GM12878 (cell line): ENCODE results near the gene ATXN2. TPM values are rescaled to one million over a fixed set of nuclear protein-coding genes. Genes with fewer than 3 reads are reported as not detected.
"Not testable (repeated sequence)": the region's sequence is repeated elsewhere in the genome, so short reads cannot be mapped to it uniquely, and the experiment has no call there.

Experiments used
- ATAC-seq: fragments of 200-7000 bp; cut with Tn5 transposase; 3 replicates; pipeline ENCODE4 v1.9.1; 2020; ENCODE audit warnings: mild to moderate bottlenecking, moderate library complexity
- BruUV-seq: library from RNA; stranded (reverse); fragments of 400-500 nt; replicated peaks from 2 replicates; lab custom pipeline; 2021; lab: Mats Ljungman, UMichigan
- CTCF ChIA-PET: fragments of 300-600 bp; sonication (Branson Sonifier 250); formaldehyde crosslinking; extraction: SDS; loops from one replicate; lab custom pipeline; 2021; ENCODE audit warnings: inconsistent platforms; lab: Yijun Ruan, JAX
- POLR2A ChIA-PET: fragments of 350-600 bp; formaldehyde crosslinking; extraction: SDS; loops from one replicate; lab custom pipeline; 2021; ENCODE audit warnings: inconsistent platforms; lab: Charles Lee
- RAD21 ChIA-PET: fragments of 300-600 bp; sonication (Branson Sonifier 250); formaldehyde crosslinking; loops from one replicate; lab custom pipeline; 2023; ENCODE audit warnings: antibody characterized with exemption; ENCODE audit not compliant: unreplicated experiment; lab: Charles Lee
- SMC1A ChIA-PET: fragments of 300-600 bp; sonication (Branson Sonifier 250); formaldehyde crosslinking; loops from one replicate; lab custom pipeline; 2023; ENCODE audit not compliant: unreplicated experiment, uncharacterized antibody; lab: Charles Lee
- DNase-seq: peaks from one replicate; pipeline ENCODE4 v3.0.0-alpha.2; 2011; ENCODE audit warnings: low read depth, low spot score
- FAIRE-seq: peaks from 3 replicates; lab custom pipeline; 2011; peaks lifted over from hg19 to GRCh38; lab: Jason Lieb, UNC
- H2AFZ ChIP-seq: 2 replicates; pipeline ENCODE4 v1.6.0; 2011; ENCODE audit warnings: low read depth, low read length, control low read depth; ENCODE audit not compliant: control insufficient read depth
- H3K27ac ChIP-seq: 2 replicates; pipeline ENCODE4 v1.5.1; 2011; ENCODE audit warnings: control low read depth; ENCODE audit not compliant: control insufficient read depth, insufficient read depth
- H3K27me3 ChIP-seq, 2 experiments: replicated peaks in 1 of 2; 2 replicates each; pipeline versions ENCODE4 v1.6.0 to v1.6.1; 2011; ENCODE audit warnings: low read length in 1 of 2; ENCODE audit not compliant: control insufficient read depth in 2 of 2, insufficient read depth in 2 of 2
- H3K36me3 ChIP-seq, 2 experiments: 2 replicates each; pipeline ENCODE4 v1.5.1; 2011; ENCODE audit warnings: low read length in 1 of 2; ENCODE audit not compliant: control insufficient read depth in 2 of 2, insufficient read depth in 2 of 2
- H3K4me1 ChIP-seq: 2 replicates; pipeline ENCODE4 v1.6.1; 2011; ENCODE audit warnings: mild to moderate bottlenecking, low read length, moderate library complexity, mixed read lengths; ENCODE audit not compliant: control insufficient read depth, insufficient read depth
- H3K4me2 ChIP-seq: 2 replicates; pipeline ENCODE4 v1.6.0; 2011; ENCODE audit warnings: control low read depth; ENCODE audit not compliant: control insufficient read depth, insufficient read depth
- H3K4me3 ChIP-seq: fragments of 200-600 bp; sonication (generic); 2 replicates; pipeline ENCODE4 v1.5.1; 2016
- H3K79me2 ChIP-seq: 2 replicates; pipeline ENCODE4 v1.6.0; 2011; ENCODE audit warnings: low read length; ENCODE audit not compliant: control insufficient read depth, insufficient read depth
- H3K9ac ChIP-seq: 2 replicates; pipeline ENCODE4 v1.8.0; 2011; ENCODE audit warnings: low read length, control low read depth, mixed read lengths; ENCODE audit not compliant: control insufficient read depth, insufficient read depth
- H3K9me3 ChIP-seq: replicated peaks from 3 replicates; pipeline ENCODE4 v1.5.1; 2011; ENCODE audit warnings: mild to moderate bottlenecking, low read length; ENCODE audit not compliant: control insufficient read depth, insufficient read depth
- H4K20me1 ChIP-seq: 2 replicates; pipeline ENCODE4 v1.6.0; 2011; ENCODE audit not compliant: control insufficient read depth, insufficient read depth
- ASH2L ChIP-seq: fragments of 300-600, 200-600 bp; sonication (generic); IDR thresholded peaks from 2 replicates; pipeline ENCODE4 v1.6.1; 2017; ENCODE audit warnings: low read depth, mild to moderate bottlenecking, borderline replicate concordance
- CEBPB ChIP-seq, 2 experiments: fragments of 150-350 bp in 1 of 2; IDR thresholded peaks; 2 replicates each; pipeline ENCODE4 v1.6.1; 2012 to 2014; ENCODE audit warnings: low read depth in 2 of 2, low read length in 2 of 2, borderline replicate concordance in 1 of 2, inconsistent platforms in 1 of 2
- DPF2 ChIP-seq: fragments of 450-650 bp; IDR thresholded peaks from 2 replicates; pipeline ENCODE4 v1.6.1; 2017; ENCODE audit warnings: mild to moderate bottlenecking
- EED ChIP-seq: sonication (generic); IDR thresholded peaks from 2 replicates; pipeline ENCODE4 v1.6.1; 2016; ENCODE audit warnings: antibody characterized with exemption, low read depth
- EZH2 ChIP-seq: IDR thresholded peaks from 2 replicates; pipeline ENCODE4 v1.6.1; 2012; ENCODE audit warnings: low read depth, mild to moderate bottlenecking, control low read depth, inconsistent platforms, low read length, borderline replicate concordance; ENCODE audit not compliant: control insufficient read depth
- MEF2A ChIP-seq: IDR thresholded peaks from 2 replicates; pipeline ENCODE4 v1.6.1; 2011; ENCODE audit warnings: low read depth, mild to moderate bottlenecking, low read length, moderate library complexity; ENCODE audit not compliant: insufficient read depth
- RAD51 ChIP-seq: fragments of 450-650 bp; IDR thresholded peaks from 2 replicates; pipeline ENCODE4 v1.6.1; 2016; ENCODE audit warnings: moderate library complexity, mild to moderate bottlenecking, inconsistent platforms
- SKIL ChIP-seq: fragments of 450-650 bp; IDR thresholded peaks from 2 replicates; pipeline ENCODE4 v1.6.1; 2017; ENCODE audit warnings: mild to moderate bottlenecking, low read depth, inconsistent platforms; ENCODE audit not compliant: poor library complexity, severe bottlenecking
- SUPT20H ChIP-seq: IDR thresholded peaks from 2 replicates; pipeline ENCODE4 v1.6.1; 2011; ENCODE audit warnings: low read depth, mild to moderate bottlenecking, low read length, moderate library complexity, borderline replicate concordance; ENCODE audit not compliant: control insufficient read depth
- ZNF384 ChIP-seq: IDR thresholded peaks from 2 replicates; pipeline ENCODE4 v1.6.1; 2012; ENCODE audit warnings: low read depth, mild to moderate bottlenecking, low read length, improper control_type of control experiment, borderline replicate concordance
- WGBS: methylation state at CpG from one replicate; pipeline ENCODE4 v1.1.6; 2016; ENCODE audit warnings: low lambda C conversion rate; ENCODE audit not compliant: insufficient replicate concordance, insufficient coverage; ENCODE audit errors: missing lambda C conversion rate; 5-methylcytosine and 5-hydroxymethylcytosine counted together
- in situ Hi-C: fragments of 300-500 bp; cut with MboI; formaldehyde crosslinking; loops from 9 replicates; pipeline ENCODE4 v1.14.3; 2018; ENCODE audit warnings: mixed read lengths
- intact Hi-C: fragments of 100-400 bp; cut with micrococcal nuclease; formaldehyde crosslinking; loops from one replicate; pipeline ENCODE4 v1.14.2; 2022; ENCODE audit not compliant: unreplicated experiment
- polyA plus RNA-seq, 11 experiments: library from polyadenylated mRNA; depleted of rRNA in 4 of 11; unstranded in 6 of 11; stranded (reverse) in 5 of 11; fragments of >200 nt; fragmentation: Nextera tagmentation in 4 of 11; fragmentation: Illumina TruSeq in 1 of 11; extraction: Ambion mirVana in 4 of 11; extraction: Trizol in 1 of 11; gene quantifications; 1 replicate in 1 of 11; 2 replicates in 10 of 11; pipeline versions ENCODE4 v1.2.1 to v1.2.3, GENCODE V29; 2011 to 2016; ENCODE audit warnings: inconsistent platforms in 2 of 11, missing spikeins in 2 of 11, low read depth in 1 of 11
- total RNA-seq, 4 experiments: library from RNA; depleted of rRNA in 3 of 4; stranded (reverse); fragments of >200 nt in 3 of 4; fragmentation: Illumina TruSeq in 1 of 4; extraction: Trizol in 1 of 4; gene quantifications; 2 replicates each; pipeline versions ENCODE4 v1.2.1 to v1.2.3, GENCODE V29; 2013 to 2021

Gene ATXN2
- total and polyA plus RNA-seq, 10 of the 15 experiments (the other 5 are each of a cell fraction or from before 2014, with no cell fraction given): 8.8 to 31.5 (median 19.0) TPM

- no peak for ATAC-seq
- H3K4me3 ChIP-seq: no peak overlapping the region
- TF ChIP-seq ASH2L: no peak
- TF ChIP-seq EZH2: no peak
- no peak for TF ChIP-seq SKIL
- TF ChIP-seq DPF2: no peak
- no peak for TF ChIP-seq CEBPB (IDR thresholded peaks at IDR 0.05; ENCODE audit: borderline replicate concordance in 1 of 2, low read depth in 2 of 2, low read length in 2 of 2)
- no peak for TF ChIP-seq MEF2A
- TF ChIP-seq EED: no peak
- no peak for TF ChIP-seq ZNF384
- TF ChIP-seq RAD51: no peak
- TF ChIP-seq SUPT20H: no peak
- TF ChIP-seq, all 136 proteins: peak for 0
- Histone ChIP-seq H4K20me1 (no peaks in the 10 kb centered on the region), H3K4me2 (no peak overlapping the region), H3K9ac (no peak overlapping the region), H3K4me1 (peaks cover 9% of the 10 kb centered on the region; the same call in 1 of the 2 replicates), H3K36me3 (peaks cover 0 to 3% of the 10 kb centered on the region in 2 experiments; a peak in 1 of 4 replicates), H3K79me2 (peaks cover 13% of the 10 kb centered on the region), H3K27ac (no peak overlapping the region), H2AFZ (no peak overlapping the region), H3K9me3 (no peaks in the 10 kb centered on the region), H3K27me3 (no peaks in the 10 kb centered on the region)
- FAIRE-seq: peak; percentile 13
- DNase-seq: no peak
- in situ Hi-C loops: no loop called here
- intact Hi-C loops: no loop called here
- SMC1A ChIA-PET: interaction anchor here (0.6 to 1.3 kb wide), 2 partner anchors 19 to 118 kb away, joined by 4 to 5 read pairs; no protein-coding TSS in a partner anchor
- POLR2A ChIA-PET: interaction anchor here (0.5 kb wide), 1 partner anchor 17 kb away, joined by 3 read pairs; no protein-coding TSS in a partner anchor
- BruUV-seq: no TSS peak
- RAD21 ChIA-PET: no interaction called here
- CTCF ChIA-PET: interaction anchor here (1.2 to 1.5 kb wide), 2 partner anchors 39 to 42 kb away, joined by 5 read pairs; no protein-coding TSS in a partner anchor
- WGBS: 87% methylated on average over 6 of the region's 6 CpGs
Observed at GRCh38 chr12:111569363-111570083, 29.6 kb downstream of the ATXN2 start.

DNA sequence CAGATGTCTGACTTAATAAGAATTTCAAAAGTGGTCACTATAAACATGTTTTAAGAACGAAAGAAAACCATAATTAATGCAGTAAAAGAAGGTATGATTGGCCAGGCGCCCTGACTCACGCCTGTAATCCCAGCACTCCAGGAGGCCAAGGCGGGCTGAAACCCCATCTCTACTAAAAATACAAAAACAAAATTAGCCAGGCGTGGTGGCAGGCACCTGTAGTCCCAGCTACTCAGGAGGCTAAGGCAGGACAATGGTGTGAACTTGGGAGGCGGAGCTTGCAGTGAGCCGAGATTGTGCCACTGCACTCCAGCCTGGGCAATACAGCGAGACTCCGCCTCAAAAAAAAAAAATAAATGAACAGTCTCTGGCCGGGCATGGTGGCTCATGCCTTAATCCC lies 38.3 kb downstream of the ATXN2 start:
- H3K4me1 ChIP-seq, ATAC-seq, POLR2A ChIA-PET, H3K4me2 ChIP-seq, FAIRE-seq, H4K20me1 ChIP-seq, SMC1A ChIA-PET, H3K9ac ChIP-seq, RAD21 ChIA-PET, BruUV-seq, DNase-seq, intact Hi-C loops, H3K9me3 ChIP-seq, H3K27me3 ChIP-seq, in situ Hi-C loops, H3K36me3 ChIP-seq, H2AFZ ChIP-seq, H3K4me3 ChIP-seq, H3K27ac ChIP-seq: not testable (repeated sequence)
- 95% methylated on average over 10 of the region's 10 CpGs for WGBS
- peaks cover 31% of the 10 kb centered on the region for H3K79me2 ChIP-seq
- CTCF ChIA-PET: interaction anchor here (0.6 kb wide), 2 partner anchors 260 to 326 kb away, joined by 3 read pairs; no protein-coding TSS in a partner anchor
